CD4-positive, alpha-beta T cell (primary cell): Measurements from ENCODE around the gene MYLK4. TPM values are rescaled to one million over a fixed set of nuclear protein-coding genes. Genes with fewer than 3 reads are reported as not detected.

ENCODE experiments used
- ATAC-seq: fragments of 200-7000 bp; cut with Tn5 transposase; one replicate; pipeline ENCODE4 v1.10.0; 2022; ENCODE audit warnings: mild to moderate bottlenecking; ENCODE audit not compliant: poor library complexity
- CTCF ChIA-PET: fragments of 350-600 bp; sonication (Branson Sonifier 250); formaldehyde crosslinking; loops from one replicate; lab custom pipeline; 2021; ENCODE audit warnings: antibody characterized with exemption, inconsistent platforms; lab: Charles Lee
- POLR2A ChIA-PET: fragments of 350-600 bp; sonication (Branson Sonifier 250); formaldehyde crosslinking; loops from one replicate; lab custom pipeline; 2021; ENCODE audit warnings: antibody characterized with exemption, inconsistent platforms; lab: Charles Lee
- DNase-seq, 14 experiments: peaks; one replicate each; pipeline ENCODE4 v3.0.0-alpha.2; 2013 to 2020; ENCODE audit warnings: mixed read lengths in 2 of 14
- H3K27ac ChIP-seq, 2 donors: one replicate each; pipeline versions ENCODE4 v1.5.1 to v1.7.0; 2013; ENCODE audit warnings: low read length in 2 of 2, low read depth in 1 of 2, mild to moderate bottlenecking in 1 of 2
- H3K27me3 ChIP-seq, 2 experiments: 1 replicate in 1 of 2; 2 replicates in 1 of 2; pipeline versions ENCODE4 v1.6.1 to v1.7.0; 2013; ENCODE audit warnings: low read length in 2 of 2, control low read depth in 1 of 2, mild to moderate bottlenecking in 1 of 2, moderate library complexity in 1 of 2; ENCODE audit not compliant: insufficient read depth in 2 of 2, control insufficient read depth in 1 of 2
- H3K36me3 ChIP-seq: one replicate; pipeline ENCODE4 v1.6.1; 2013; ENCODE audit warnings: low read length, control low read depth; ENCODE audit not compliant: insufficient read depth
- H3K4me1 ChIP-seq: one replicate; pipeline ENCODE4 v1.6.1; 2013; ENCODE audit warnings: low read length, control low read depth; ENCODE audit not compliant: insufficient read depth
- H3K4me3 ChIP-seq: one replicate; pipeline ENCODE4 v1.5.1; 2013; ENCODE audit warnings: mild to moderate bottlenecking, low read length, moderate library complexity
- H3K9me3 ChIP-seq, 2 experiments: 1 replicate in 1 of 2; 2 replicates in 1 of 2; pipeline versions ENCODE4 v1.6.1 to v1.7.0; 2013; ENCODE audit warnings: low read length in 2 of 2, mild to moderate bottlenecking in 2 of 2, control low read depth in 1 of 2, moderate library complexity in 1 of 2; ENCODE audit not compliant: control insufficient read depth in 1 of 2, insufficient read depth in 1 of 2
- H3K27ac Mint-ChIP-seq: one replicate; pipeline ENCODE4 v1.8.0; 2020; ENCODE audit warnings: mixed read lengths
- H3K27me3 Mint-ChIP-seq: one replicate; pipeline ENCODE4 v1.8.0; 2021; ENCODE audit warnings: mixed read lengths
- H3K36me3 Mint-ChIP-seq: one replicate; pipeline ENCODE4 v1.8.0; 2021; ENCODE audit warnings: low read depth, mixed read lengths
- H3K4me1 Mint-ChIP-seq: one replicate; pipeline ENCODE4 v1.8.0; 2021; ENCODE audit warnings: low read depth, mixed read lengths
- H3K4me3 Mint-ChIP-seq: one replicate; pipeline ENCODE4 v1.8.0; 2020; ENCODE audit warnings: mild to moderate bottlenecking, mixed read lengths
- H3K9me3 Mint-ChIP-seq: one replicate; pipeline ENCODE4 v1.8.0; 2020; ENCODE audit warnings: mixed read lengths
- intact Hi-C, 2 experiments: fragments of 100-400 bp; cut with DNase I in 1 of 2; cut with micrococcal nuclease in 1 of 2; formaldehyde crosslinking; loops; one replicate each; pipeline versions ENCODE4 v1.15.1 to v1.9.0; 2023 to 2025; cut with DNase I, micrococcal nuclease
- total RNA-seq, 174 experiments: library from RNA in 2 of 174; stranded (reverse) in 2 of 174; gene quantifications; one replicate each; pipeline ENCODE4 v1.2.3 and lab custom pipeline; 2021 to 2026
- TF ChIP-seq, protein P1 (sequence below): fragments of 200-600 bp; IDR thresholded peaks from one replicate; pipeline ENCODE4 v1.8.0; 2022; ENCODE audit warnings: antibody characterized with exemption, mild to moderate bottlenecking

The MYLK4 gene
- total RNA-seq, 2 experiments from 2014 or later: 1.6 to 2.0 TPM

- intact Hi-C loops: loop anchor here (2.0 to 10.0 kb wide), 7 partner anchors 74 to 1255 kb away; partner anchors contain the start of genes GMDS (in 1 of the 2), SERPINB1 (in 1 of the 2) and SLC22A23 (in 1 of the 2)
- H3K27me3 Mint-ChIP-seq: no peaks in the 10 kb centered on the region
- TF ChIP-seq, protein P1, sequence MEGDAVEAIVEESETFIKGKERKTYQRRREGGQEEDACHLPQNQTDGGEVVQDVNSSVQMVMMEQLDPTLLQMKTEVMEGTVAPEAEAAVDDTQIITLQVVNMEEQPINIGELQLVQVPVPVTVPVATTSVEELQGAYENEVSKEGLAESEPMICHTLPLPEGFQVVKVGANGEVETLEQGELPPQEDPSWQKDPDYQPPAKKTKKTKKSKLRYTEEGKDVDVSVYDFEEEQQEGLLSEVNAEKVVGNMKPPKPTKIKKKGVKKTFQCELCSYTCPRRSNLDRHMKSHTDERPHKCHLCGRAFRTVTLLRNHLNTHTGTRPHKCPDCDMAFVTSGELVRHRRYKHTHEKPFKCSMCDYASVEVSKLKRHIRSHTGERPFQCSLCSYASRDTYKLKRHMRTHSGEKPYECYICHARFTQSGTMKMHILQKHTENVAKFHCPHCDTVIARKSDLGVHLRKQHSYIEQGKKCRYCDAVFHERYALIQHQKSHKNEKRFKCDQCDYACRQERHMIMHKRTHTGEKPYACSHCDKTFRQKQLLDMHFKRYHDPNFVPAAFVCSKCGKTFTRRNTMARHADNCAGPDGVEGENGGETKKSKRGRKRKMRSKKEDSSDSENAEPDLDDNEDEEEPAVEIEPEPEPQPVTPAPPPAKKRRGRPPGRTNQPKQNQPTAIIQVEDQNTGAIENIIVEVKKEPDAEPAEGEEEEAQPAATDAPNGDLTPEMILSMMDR: no peak
- no peak for ATAC-seq
- DNase-seq: no peak
- no peaks in the 10 kb centered on the region for H3K9me3 Mint-ChIP-seq
- no peak overlapping the region for H3K27ac ChIP-seq
- H3K9me3 ChIP-seq: no peaks in the 10 kb centered on the region
- ChIA-PET CTCF (interaction anchor here (1.0 to 2.0 kb wide), 5 partner anchors 17 to 144 kb away, joined by 3 to 6 read pairs (median 4); no protein-coding TSS in a partner anchor), POLR2A (interaction anchor here (0.8 to 2.9 kb wide), 7 partner anchors 11 to 1254 kb away, joined by 3 to 35 read pairs (median 5); partner anchors contain the start of genes MYLK4 and SERPINB1)
- peaks cover 59% of the 10 kb centered on the region for H3K36me3 Mint-ChIP-seq
- no peaks in the 10 kb centered on the region for H3K27me3 ChIP-seq
- H3K4me1 Mint-ChIP-seq: peaks cover 68% of the 10 kb centered on the region
- peaks cover 34% of the 10 kb centered on the region for H3K4me1 ChIP-seq
- H3K36me3 ChIP-seq: peaks cover 19% of the 10 kb centered on the region
- peak overlapping the region; percentile 78 for H3K4me3 ChIP-seq
- peak overlapping the region; percentile 95 for H3K4me3 Mint-ChIP-seq
- peak overlapping the region; percentile 92 for H3K27ac Mint-ChIP-seq
Measured at GRCh38 chr6:2766767-2767656, 16.3 kb upstream of the MYLK4 start.

DNA sequence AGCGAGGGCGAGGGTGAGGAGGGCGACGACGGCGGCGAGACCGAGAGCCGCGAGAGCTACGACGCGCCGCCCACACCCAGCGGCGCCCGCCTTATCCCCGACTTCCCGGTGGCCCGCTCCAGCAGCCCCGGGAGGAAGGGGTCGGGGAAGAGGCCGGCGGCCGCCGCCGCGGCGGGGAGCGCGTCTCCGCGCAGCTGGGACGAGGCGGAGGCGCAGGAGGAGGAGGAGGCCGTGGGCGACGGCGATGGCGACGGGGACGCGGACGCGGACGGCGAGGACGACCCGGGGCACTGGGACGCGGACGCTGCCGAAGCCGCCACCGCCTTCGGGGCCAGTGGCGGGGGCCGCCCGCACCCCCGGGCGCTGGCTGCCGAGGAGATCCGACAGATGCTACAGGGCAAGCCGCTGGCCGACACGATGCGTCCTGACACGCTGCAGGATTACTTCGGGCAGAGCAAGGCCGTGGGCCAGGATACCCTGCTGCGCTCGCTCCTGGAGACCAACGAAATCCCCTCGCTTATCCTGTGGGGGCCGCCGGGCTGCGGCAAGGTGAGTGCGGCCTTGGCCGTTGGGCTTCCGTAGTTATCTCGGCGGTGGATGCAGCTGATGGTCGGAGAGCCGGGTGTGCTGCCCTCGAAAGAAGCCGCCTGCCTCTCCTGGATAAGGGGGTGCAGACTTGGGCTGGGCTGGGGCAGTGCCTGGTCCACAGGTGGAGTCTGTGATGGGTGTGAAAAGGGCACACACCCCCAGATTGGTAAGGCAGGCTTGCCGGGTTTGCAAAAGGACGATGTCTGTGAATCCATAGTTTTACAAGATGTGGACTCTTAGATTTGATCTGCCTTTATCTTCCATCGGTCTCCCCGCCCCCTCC is 15.4 kb upstream of the MYLK4 start:
- Histone ChIP-seq H3K27ac (peak overlapping the region in 1 of 2 donors; percentile 17), H3K4me1 (peaks cover 34% of the 10 kb centered on the region), H3K36me3 (peaks cover 12% of the 10 kb centered on the region), H3K9me3 (no peaks in the 10 kb centered on the region), H3K4me3 (peak overlapping the region; percentile 78), H3K27me3 (no peaks in the 10 kb centered on the region)
- H3K36me3 Mint-ChIP-seq: peaks cover 51% of the 10 kb centered on the region
- H3K9me3 Mint-ChIP-seq: no peaks in the 10 kb centered on the region
- H3K4me1 Mint-ChIP-seq: peaks cover 63% of the 10 kb centered on the region
- TF ChIP-seq, protein P1: no peak
- intact Hi-C loops: loop anchor here (2.0 to 10.0 kb wide), 8 partner anchors 75 to 1256 kb away; partner anchors contain the start of genes GMDS (in 1 of the 2), SERPINB1 (in 1 of the 2) and SLC22A23 (in 1 of the 2)
- POLR2A ChIA-PET: interaction anchor here (0.8 to 2.9 kb wide), 24 partner anchors 8 to 1255 kb away, joined by 3 to 35 read pairs (median 4); partner anchors contain the start of genes MYLK4, RIPK1 and SERPINB1
- DNase-seq (peak in 8 of 14 experiments; percentile 8 to 49 (median 24)), ATAC-seq (no peak)
- H3K27me3 Mint-ChIP-seq: no peaks in the 10 kb centered on the region
- H3K27ac Mint-ChIP-seq: peak overlapping the region; percentile 92
- CTCF ChIA-PET: interaction anchor here (0.7 to 6.4 kb wide), 12 partner anchors 8 to 1370 kb away, joined by 3 to 26 read pairs (median 4); partner anchors contain the start of genes MYLK4 and SERPINB1
- peak overlapping the region; percentile 95 for H3K4me3 Mint-ChIP-seq
